ENCODE results near the gene MYO1B.
"Not testable (repeated sequence)": the region's sequence is repeated elsewhere in the genome, so short reads cannot be mapped to it uniquely, and the experiment has no call there.

The MYO1B gene

GRCh38 chr2:191415858-191416257 lies 170.7 kb downstream of the MYO1B start:
- no peak for DNase-seq

GRCh38 chr2:191417746-191418145 lies 172.5 kb downstream of the MYO1B start:
- no peak for DNase-seq

- DNase-seq, result no peak
These were observed 176.7 kb downstream of the MYO1B start for GRCh38 chr2:191421950-191422349.

GRCh38 chr2:191427031-191427430 lies 181.8 kb downstream of the MYO1B start:
- DNase-seq, result no peak

GRCh38 chr2:191428141-191428540 lies 182.9 kb downstream of the MYO1B start:
- DNase-seq, result no peak

GRCh38 chr2:191430476-191430875 lies 185.3 kb downstream of the MYO1B start:
- DNase-seq, result no peak

GRCh38 chr2:191432121-191432520 lies 186.9 kb downstream of the MYO1B start:
- DNase-seq, result no peak

- DNase-seq, result no peak
These were observed 188.9 kb downstream of the MYO1B start for GRCh38 chr2:191434072-191434471.

GRCh38 chr2:191435141-191435540 lies 189.9 kb downstream of the MYO1B start:
- DNase-seq, result no peak

GRCh38 chr2:191436368-191437055 lies 191.3 kb downstream of the MYO1B start:
- DNase-seq, result no peak

- no peak for DNase-seq
These were observed 194.3 kb downstream of the MYO1B start for GRCh38 chr2:191439481-191439880.

- no peak for DNase-seq
These were observed 196.5 kb downstream of the MYO1B start for GRCh38 chr2:191441496-191442214.

GRCh38 chr2:191443446-191443845 lies 198.2 kb downstream of the MYO1B start:
- no peak for DNase-seq

GRCh38 chr2:191446910-191447309 lies 201.7 kb downstream of the MYO1B start:
- DNase-seq, result no peak

- DNase-seq, result no peak
These were observed 205.9 kb downstream of the MYO1B start for GRCh38 chr2:191451116-191451515.

- DNase-seq, result no peak
These were observed 206.9 kb downstream of the MYO1B start for GRCh38 chr2:191452065-191452464.

- DNase-seq, result no peak
These were observed 208.6 kb downstream of the MYO1B start for GRCh38 chr2:191453761-191454160.

- DNase-seq, result not testable (repeated sequence)
These were observed 211.3 kb downstream of the MYO1B start for GRCh38 chr2:191456506-191456905.

- no peak for DNase-seq
These were observed 214.0 kb downstream of the MYO1B start for GRCh38 chr2:191459158-191459557.

GRCh38 chr2:191462370-191462769 lies 217.2 kb downstream of the MYO1B start:
- no peak for DNase-seq

GRCh38 chr2:191463790-191464189 lies 218.6 kb downstream of the MYO1B start:
- no peak for DNase-seq

- no peak for DNase-seq
These were observed 220.7 kb downstream of the MYO1B start for GRCh38 chr2:191465766-191466420.

- no peak for DNase-seq
These were observed 221.9 kb downstream of the MYO1B start for GRCh38 chr2:191467113-191467512.

GRCh38 chr2:191470306-191470705 lies 225.1 kb downstream of the MYO1B start:
- no peak for DNase-seq

Measured in NCI-H446 treated with DMSO at 0.1 percent for 48 hours (cell line).